Stimulated activated CD4-positive, alpha-beta T cell treated with anti-CD3 and anti-CD28 coated beads, Interleukin-1b, Interleukin-23, amount 100 ng/mL, for 1 hour (primary cell): Measurements from ENCODE around the gene SACS.
"Not testable (repeated sequence)": the region's sequence is repeated elsewhere in the genome, so short reads cannot be mapped to it uniquely, and the experiment has no call there.

ENCODE experiments used
- DNase-seq, 2 donors: peaks; one replicate each; pipeline ENCODE4 v3.0.0-alpha.2; 2020; ENCODE audit warnings: low read depth in 2 of 2

SACS gene

GRCh38 chr13:23314837-23315236, 118.7 kb downstream of the SACS start:
- DNase-seq, result not testable (repeated sequence)

- no peak for DNase-seq
Measured at GRCh38 chr13:23292586-23292985, 140.9 kb downstream of the SACS start.

DNA sequence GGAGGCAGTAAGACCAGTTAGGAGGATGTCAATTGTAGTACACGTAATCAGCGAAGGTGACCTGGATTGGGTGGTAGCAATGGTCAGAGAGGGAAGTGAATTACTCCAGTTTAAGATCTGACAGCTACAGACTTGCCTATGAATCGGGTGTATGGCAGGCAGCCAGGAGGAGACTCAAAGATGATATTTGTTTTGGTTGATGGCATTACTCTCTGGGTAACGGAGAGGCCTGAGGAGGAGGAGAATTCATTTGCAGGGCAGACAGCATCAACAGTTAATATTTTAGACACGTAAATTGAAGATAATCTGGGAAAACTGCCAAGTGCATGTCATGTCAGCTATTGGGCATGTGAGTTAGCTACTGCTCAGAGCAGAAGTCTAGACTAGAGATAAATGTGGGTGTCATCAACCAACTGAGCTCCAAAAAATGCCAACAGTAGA, 143.6 kb downstream of the SACS start:
- no peak for DNase-seq

GRCh38 chr13:23288995-23289394, 144.5 kb downstream of the SACS start:
- DNase-seq, result no peak

GRCh38 chr13:23288564-23288963, 144.9 kb downstream of the SACS start:
- DNase-seq, result no peak

DNA sequence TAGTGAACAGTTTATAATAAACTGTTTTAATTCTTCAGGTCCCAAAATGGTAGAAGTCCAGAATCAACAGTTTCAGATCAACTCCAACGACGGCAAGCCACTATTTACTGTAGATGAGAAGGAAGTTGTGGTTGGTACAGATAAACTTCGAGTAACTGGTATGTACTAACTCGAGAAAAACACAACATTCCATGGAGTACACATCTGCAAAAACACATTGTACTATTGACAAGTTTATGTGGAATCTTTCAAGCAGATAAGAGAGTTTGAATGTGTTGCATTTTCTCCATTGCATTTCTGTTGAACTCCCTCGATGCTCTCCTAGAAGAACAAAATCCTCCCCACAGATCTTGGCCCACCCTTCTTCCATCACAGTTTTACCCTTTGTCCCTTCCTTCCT, 154.2 kb downstream of the SACS start:
- DNase-seq, result no peak
